ENCODE results near the gene IL9.
"Not testable (repeated sequence)": the region's sequence is repeated elsewhere in the genome, so short reads cannot be mapped to it uniquely, and the experiment has no call there.

IL9 gene

DNA sequence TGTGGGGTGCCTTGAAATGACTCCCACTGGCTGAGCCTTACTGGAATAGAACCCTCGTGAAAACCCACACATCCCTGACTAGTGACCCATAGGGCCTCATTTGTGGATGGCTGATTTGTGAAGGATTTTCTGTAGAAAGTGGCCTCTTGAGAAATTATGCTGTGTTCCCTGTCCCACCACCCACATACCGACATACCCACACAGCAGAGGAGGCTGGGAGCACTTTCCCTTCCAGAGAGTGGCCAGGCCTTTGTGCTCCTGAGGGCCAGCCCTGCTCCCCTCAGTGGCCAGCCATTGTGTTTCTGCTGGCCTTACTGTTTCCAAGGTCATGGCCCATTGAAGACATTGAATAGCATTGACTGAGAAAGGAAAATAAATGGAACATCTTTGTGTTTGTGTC is 29.6 kb downstream of the IL9 start:
- Histone ChIP-seq H3K4me1 (ENCODE audit: control insufficient read depth, insufficient read depth, low read length) (no peaks in the 10 kb centered on the region), H3K27me3 (ENCODE audit: control insufficient read depth, insufficient read depth, low read length) (peaks cover 29% of the 10 kb centered on the region), H3K9ac (ENCODE audit: low read depth, low read length) (no peak overlapping the region), H3K9me3 (replicated peaks; ENCODE audit: low read length) (no peaks in the 10 kb centered on the region), H3K4me2 (ENCODE audit: low read length) (no peak overlapping the region), H3K4me3 (ENCODE audit: low read length) (no peak overlapping the region), H3K36me3 (ENCODE audit: insufficient read depth, low read length) (no peaks in the 10 kb centered on the region)

DNA sequence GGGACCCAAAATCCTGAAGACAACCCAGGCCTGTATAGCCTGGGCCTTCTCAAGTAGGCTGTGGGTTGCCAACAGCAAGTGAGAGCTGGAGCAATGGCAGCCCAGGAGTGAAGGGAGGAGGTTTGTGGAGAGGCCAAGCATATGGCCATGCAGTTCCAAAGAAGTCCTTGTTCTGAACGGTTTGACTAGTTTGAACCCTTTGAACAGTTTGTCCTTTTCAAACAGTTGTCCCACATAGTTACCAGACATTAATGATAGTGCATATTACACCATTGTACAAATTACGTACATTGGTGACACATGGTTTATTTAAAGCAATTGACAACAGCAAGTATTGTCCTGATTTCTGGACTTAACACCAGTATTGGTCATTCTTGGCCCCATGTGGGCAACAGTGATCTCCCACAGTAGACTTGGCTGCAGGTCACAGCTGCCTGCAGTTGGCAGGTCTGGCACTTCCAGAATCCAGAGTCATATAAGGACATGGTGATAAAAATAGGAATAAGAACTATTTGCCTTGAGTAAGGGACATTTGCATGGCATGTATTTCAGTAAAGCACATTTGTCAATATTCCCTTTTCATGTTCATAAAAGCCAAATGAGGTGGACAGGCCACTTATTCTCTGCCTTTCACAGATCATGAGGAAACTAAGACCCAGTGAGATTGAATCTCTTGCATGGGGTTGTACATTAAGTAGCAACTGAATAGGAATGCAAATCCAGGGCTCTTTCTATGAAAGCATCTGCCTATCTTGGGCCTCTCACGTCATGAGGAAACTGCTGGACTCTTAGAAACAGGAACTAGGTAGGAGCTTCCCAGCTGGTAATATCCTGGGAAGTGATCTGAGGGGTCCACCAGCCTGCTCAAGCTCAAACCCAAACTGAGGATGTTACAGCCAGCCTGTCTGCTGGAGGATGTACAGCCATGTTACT is 30.9 kb downstream of the IL9 start:
- peaks cover 24% of the 10 kb centered on the region for H3K27me3 ChIP-seq (ENCODE audit: control insufficient read depth, insufficient read depth, low read length)
- H3K36me3 ChIP-seq (ENCODE audit: insufficient read depth, low read length) = no peaks in the 10 kb centered on the region
- H3K4me3 ChIP-seq (ENCODE audit: low read length) = no peak overlapping the region
- no peak overlapping the region for H3K9ac ChIP-seq (ENCODE audit: low read depth, low read length)
- H3K4me2 ChIP-seq (ENCODE audit: low read length) = no peak overlapping the region
- H3K4me1 ChIP-seq (ENCODE audit: control insufficient read depth, insufficient read depth, low read length) = no peaks in the 10 kb centered on the region
- no peaks in the 10 kb centered on the region for H3K9me3 ChIP-seq (replicated peaks; ENCODE audit: low read length)

DNA sequence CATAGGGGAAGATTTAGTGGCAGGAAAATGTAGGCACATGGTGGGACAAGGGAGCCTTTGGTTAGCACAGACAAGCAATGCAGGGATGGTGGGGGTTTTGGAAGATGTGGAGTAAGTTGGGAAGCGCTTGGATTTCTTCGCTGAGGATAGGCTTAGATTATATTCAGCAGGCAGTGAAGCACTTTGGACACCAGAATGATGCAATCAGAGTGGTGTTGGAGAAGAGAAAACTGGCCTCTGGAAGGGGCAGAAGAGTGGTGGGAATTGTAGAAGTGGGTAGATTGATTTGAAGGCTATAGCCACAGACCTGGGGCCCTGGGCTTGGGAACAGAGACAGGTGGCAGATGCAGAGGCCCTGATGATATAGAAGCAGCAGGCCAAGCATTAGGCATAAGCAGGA is 32.9 kb downstream of the IL9 start:
- no peaks in the 10 kb centered on the region for H3K36me3 ChIP-seq (ENCODE audit: insufficient read depth, low read length)
- H3K9me3 ChIP-seq (replicated peaks; ENCODE audit: low read length) = no peaks in the 10 kb centered on the region
- no peak overlapping the region for H3K9ac ChIP-seq (ENCODE audit: low read depth, low read length)
- H3K27me3 ChIP-seq (ENCODE audit: control insufficient read depth, insufficient read depth, low read length) = peaks cover 25% of the 10 kb centered on the region
- no peak overlapping the region for H3K4me3 ChIP-seq (ENCODE audit: low read length)
- H3K4me1 ChIP-seq (ENCODE audit: control insufficient read depth, insufficient read depth, low read length) = no peaks in the 10 kb centered on the region
- H3K4me2 ChIP-seq (ENCODE audit: low read length) = no peak overlapping the region

DNA sequence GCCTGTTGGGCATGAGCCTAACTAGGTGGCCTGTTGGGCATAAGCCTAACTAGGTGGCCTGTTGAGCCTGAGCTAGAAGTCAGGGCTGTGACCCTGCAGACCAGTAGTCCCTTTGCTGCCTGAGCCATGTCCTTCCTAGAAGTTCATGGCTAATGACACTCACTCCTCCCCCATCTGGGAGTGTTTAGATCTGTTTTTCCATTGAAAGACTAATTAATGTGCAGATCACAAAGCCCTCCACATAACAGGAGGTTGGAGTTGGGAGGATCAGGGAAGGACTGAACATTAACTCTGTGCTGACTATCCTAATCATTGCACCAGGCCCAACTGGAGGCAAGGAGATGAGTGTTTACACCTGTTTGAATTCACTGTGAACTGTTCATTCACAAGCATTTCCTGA is 33.6 kb downstream of the IL9 start:
- H3K36me3 ChIP-seq (ENCODE audit: insufficient read depth, low read length) = no peaks in the 10 kb centered on the region
- no peak overlapping the region for H3K9ac ChIP-seq (ENCODE audit: low read depth, low read length)
- H3K9me3 ChIP-seq (replicated peaks; ENCODE audit: low read length) = no peaks in the 10 kb centered on the region
- no peak overlapping the region for H3K4me3 ChIP-seq (ENCODE audit: low read length)
- H3K4me1 ChIP-seq (ENCODE audit: control insufficient read depth, insufficient read depth, low read length) = no peaks in the 10 kb centered on the region
- no peak overlapping the region for H3K4me2 ChIP-seq (ENCODE audit: low read length)
- H3K27me3 ChIP-seq (ENCODE audit: control insufficient read depth, insufficient read depth, low read length) = peaks cover 25% of the 10 kb centered on the region

DNA sequence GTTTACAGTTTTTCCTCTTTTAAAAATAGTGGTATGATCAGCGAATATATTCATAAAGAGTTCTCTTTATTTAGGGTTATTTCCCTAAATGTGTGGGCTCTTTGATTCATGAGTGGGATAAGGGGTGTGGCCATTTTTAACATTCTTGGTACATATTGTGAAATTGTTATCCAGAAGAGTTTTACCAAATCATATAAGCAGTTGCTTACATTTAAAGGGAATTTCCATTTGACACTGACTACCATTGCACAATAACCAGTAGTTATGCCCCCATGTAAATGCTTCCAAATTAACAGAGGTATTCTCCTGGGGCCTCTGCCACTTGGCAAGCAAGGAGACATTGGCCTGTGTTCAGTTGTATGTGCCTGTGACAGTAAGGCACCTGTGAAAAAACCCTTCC is 34.0 kb downstream of the IL9 start:
- no peaks in the 10 kb centered on the region for H3K36me3 ChIP-seq (ENCODE audit: insufficient read depth, low read length)
- no peak overlapping the region for H3K9ac ChIP-seq (ENCODE audit: low read depth, low read length)
- H3K27me3 ChIP-seq (ENCODE audit: control insufficient read depth, insufficient read depth, low read length) = peaks cover 25% of the 10 kb centered on the region
- no peak overlapping the region for H3K4me3 ChIP-seq (ENCODE audit: low read length)
- no peaks in the 10 kb centered on the region for H3K9me3 ChIP-seq (replicated peaks; ENCODE audit: low read length)
- no peaks in the 10 kb centered on the region for H3K4me1 ChIP-seq (ENCODE audit: control insufficient read depth, insufficient read depth, low read length)
- H3K4me2 ChIP-seq (ENCODE audit: low read length) = no peak overlapping the region

DNA sequence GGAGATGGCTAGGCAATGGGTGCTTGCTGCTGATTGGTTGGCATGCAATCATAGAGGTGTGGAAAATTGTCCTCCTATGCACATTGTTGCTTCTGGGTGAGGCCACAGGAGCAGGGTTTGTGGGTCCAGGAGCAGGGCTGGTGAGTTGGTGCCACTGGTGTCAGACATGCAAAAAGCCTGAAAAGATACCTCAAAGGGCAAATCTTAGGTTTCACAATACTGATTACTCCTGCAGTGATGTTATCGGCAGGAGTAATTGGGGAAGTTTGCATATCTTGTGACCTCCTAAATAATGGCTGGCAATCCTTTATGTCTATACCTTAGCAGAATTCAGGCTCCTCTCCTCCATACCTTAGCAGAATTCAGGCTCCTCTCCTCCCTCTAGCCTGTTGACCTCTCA is 36.0 kb downstream of the IL9 start:
- Histone ChIP-seq H3K9me3 (replicated peaks; ENCODE audit: low read length) (no peaks in the 10 kb centered on the region), H3K9ac (ENCODE audit: low read depth, low read length) (no peak overlapping the region), H3K4me3 (ENCODE audit: low read length) (no peak overlapping the region), H3K27me3 (ENCODE audit: control insufficient read depth, insufficient read depth, low read length) (peaks cover 29% of the 10 kb centered on the region), H3K4me2 (ENCODE audit: low read length) (no peak overlapping the region), H3K36me3 (ENCODE audit: insufficient read depth, low read length) (no peaks in the 10 kb centered on the region), H3K4me1 (ENCODE audit: control insufficient read depth, insufficient read depth, low read length) (no peaks in the 10 kb centered on the region)

- not testable (repeated sequence) for H3K9me3 ChIP-seq (replicated peaks; ENCODE audit: low read length); H3K4me3 ChIP-seq (ENCODE audit: low read length); H3K4me2 ChIP-seq (ENCODE audit: low read length); H3K4me1 ChIP-seq (ENCODE audit: control insufficient read depth, insufficient read depth, low read length); H3K36me3 ChIP-seq (ENCODE audit: insufficient read depth, low read length); H3K9ac ChIP-seq (ENCODE audit: low read depth, low read length)
- H3K27me3 ChIP-seq (ENCODE audit: control insufficient read depth, insufficient read depth, low read length) = peaks cover 27% of the 10 kb centered on the region
Observed at GRCh38 chr5:135859186-135859585, 36.5 kb downstream of the IL9 start.

- Histone ChIP-seq H3K4me3 (ENCODE audit: low read length) (no peak overlapping the region), H3K4me2 (ENCODE audit: low read length) (no peak overlapping the region), H3K27me3 (ENCODE audit: control insufficient read depth, insufficient read depth, low read length) (peaks cover 20% of the 10 kb centered on the region), H3K9ac (ENCODE audit: low read depth, low read length) (no peak overlapping the region), H3K36me3 (ENCODE audit: insufficient read depth, low read length) (no peaks in the 10 kb centered on the region), H3K4me1 (ENCODE audit: control insufficient read depth, insufficient read depth, low read length) (no peaks in the 10 kb centered on the region), H3K9me3 (replicated peaks; ENCODE audit: low read length) (no peaks in the 10 kb centered on the region)
Observed at GRCh38 chr5:135857630-135858311, 37.9 kb downstream of the IL9 start.

DNA sequence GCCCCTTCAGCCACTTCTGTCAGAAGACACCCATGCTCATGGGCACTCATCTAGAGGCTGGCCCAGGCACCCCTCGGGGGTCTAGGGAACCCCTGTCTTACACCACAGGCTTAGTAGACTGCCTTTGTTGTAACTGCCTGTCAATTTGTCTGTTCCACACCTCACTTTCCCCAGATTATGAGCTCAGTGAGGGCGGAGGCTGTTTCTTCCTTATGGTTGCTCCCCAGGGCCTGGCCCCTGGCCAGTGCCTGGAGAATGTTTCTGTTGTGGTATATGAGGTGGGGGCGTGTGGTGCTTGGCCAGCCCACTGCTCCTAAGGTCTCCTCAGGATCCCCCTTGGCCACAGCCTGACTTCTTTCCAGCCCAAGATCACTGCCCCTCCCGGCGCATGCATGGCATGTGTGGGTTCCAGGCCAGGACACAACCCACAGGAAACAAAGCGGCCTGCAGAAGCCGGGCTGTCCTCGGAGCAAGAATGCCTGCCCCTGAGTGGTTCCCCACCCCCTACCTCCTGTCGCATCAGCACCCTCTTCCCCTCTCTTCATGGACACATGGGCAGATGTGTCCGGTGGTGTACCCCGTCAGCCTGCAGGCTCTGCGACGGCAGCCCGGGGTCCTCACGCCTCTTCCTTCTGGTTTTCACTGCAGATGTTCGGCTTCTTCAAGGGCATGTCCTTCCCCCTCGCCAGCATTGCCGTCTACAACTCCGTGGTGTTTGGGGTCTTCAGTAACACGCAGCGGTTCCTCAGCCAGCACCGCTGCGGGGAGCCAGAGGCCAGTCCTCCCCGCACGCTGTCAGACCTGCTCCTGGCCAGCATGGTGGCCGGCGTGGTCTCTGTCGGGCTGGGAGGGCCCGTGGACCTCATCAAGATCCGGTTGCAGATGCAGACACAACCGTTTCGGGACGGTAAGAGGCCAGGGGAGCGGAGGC is 43.5 kb downstream of the IL9 start:
- Histone ChIP-seq H3K36me3 (ENCODE audit: insufficient read depth, low read length) (no peaks in the 10 kb centered on the region), H3K4me2 (ENCODE audit: low read length) (no peak overlapping the region), H3K9me3 (replicated peaks; ENCODE audit: low read length) (no peaks in the 10 kb centered on the region), H3K9ac (ENCODE audit: low read depth, low read length) (no peak overlapping the region), H3K4me1 (ENCODE audit: control insufficient read depth, insufficient read depth, low read length) (no peaks in the 10 kb centered on the region), H3K4me3 (ENCODE audit: low read length) (no peak overlapping the region), H3K27me3 (ENCODE audit: control insufficient read depth, insufficient read depth, low read length) (peaks cover 23% of the 10 kb centered on the region)

DNA sequence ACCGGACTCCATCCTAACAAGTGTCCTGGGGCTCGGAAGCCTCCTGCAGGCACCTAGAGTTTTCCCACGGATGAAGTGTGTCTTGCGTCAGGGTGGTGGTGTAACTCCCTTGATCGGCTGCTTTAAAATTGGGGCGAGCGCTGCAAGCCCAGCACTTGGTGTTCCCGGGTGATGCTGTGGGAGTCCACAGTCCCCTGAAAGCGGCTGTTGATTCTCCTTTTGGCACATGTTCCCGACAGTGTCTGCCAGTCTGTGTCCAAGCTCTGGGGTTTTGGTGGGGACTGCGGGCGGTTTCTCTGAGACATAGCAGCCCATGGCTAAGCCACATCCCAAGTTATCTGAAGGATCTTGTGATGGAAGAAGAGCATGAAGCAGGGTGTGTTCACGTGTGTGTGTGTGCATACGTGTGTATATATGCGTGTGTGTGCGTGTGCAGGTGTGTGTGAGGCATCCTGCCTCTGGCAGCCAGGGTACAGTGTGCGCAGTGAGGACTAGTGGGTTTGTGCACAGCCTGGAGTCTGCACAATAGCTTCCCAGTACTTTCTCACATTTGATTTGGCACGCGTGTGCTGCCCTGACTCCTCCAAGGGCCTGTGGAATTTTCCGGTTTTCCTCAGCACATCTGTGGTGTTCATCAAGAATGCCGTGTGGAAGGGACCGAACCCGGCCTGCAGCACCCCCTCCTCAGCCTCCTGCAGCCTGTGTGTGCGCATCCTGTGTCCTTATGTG is 44.3 kb downstream of the IL9 start:
- Histone ChIP-seq H3K4me2 (ENCODE audit: low read length) (no peak overlapping the region), H3K4me1 (ENCODE audit: control insufficient read depth, insufficient read depth, low read length) (no peaks in the 10 kb centered on the region), H3K27me3 (ENCODE audit: control insufficient read depth, insufficient read depth, low read length) (peaks cover 25% of the 10 kb centered on the region), H3K4me3 (ENCODE audit: low read length) (no peak overlapping the region), H3K9ac (ENCODE audit: low read depth, low read length) (no peak overlapping the region), H3K36me3 (ENCODE audit: insufficient read depth, low read length) (no peaks in the 10 kb centered on the region), H3K9me3 (replicated peaks; ENCODE audit: low read length) (no peaks in the 10 kb centered on the region)

DNA sequence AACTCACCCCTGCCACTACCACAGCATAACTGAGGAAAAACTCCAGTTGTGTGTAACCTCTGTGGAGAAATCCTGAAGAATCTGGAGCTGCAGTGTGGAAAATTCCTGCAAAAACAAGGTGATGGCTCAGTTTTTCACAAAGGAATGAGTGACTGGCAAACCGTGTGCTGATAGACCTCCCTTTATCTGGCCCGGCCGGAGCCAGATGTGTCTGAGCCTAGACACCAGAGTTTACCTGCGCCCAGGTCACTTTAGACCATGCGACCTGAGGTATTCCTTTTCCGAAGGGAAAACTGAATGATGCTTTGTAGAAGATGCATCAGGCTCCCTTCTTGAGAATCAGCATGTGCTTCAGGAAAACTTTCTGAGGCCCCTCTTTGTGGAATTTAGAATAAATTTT is 45.0 kb downstream of the IL9 start:
- Histone ChIP-seq H3K9me3 (replicated peaks; ENCODE audit: low read length) (no peaks in the 10 kb centered on the region), H3K27me3 (ENCODE audit: control insufficient read depth, insufficient read depth, low read length) (peaks cover 23% of the 10 kb centered on the region), H3K36me3 (ENCODE audit: insufficient read depth, low read length) (no peaks in the 10 kb centered on the region), H3K4me2 (ENCODE audit: low read length) (no peak overlapping the region), H3K4me1 (ENCODE audit: control insufficient read depth, insufficient read depth, low read length) (no peaks in the 10 kb centered on the region), H3K9ac (ENCODE audit: low read depth, low read length) (no peak overlapping the region), H3K4me3 (ENCODE audit: low read length) (no peak overlapping the region)

All from skeletal muscle satellite cell (primary cell).